Stimulated activated effector memory CD8-positive, alpha-beta T cell treated with anti-CD3 and anti-CD28 coated beads, Interleukin-12 subunit alpha, Interleukin-12 subunit beta, amount 100 ng/mL, for 72 hours (primary cell): ENCODE results near the gene EML2.

Experiments
- ATAC-seq: fragments of 150-1000 bp; cut with Tn5 transposase; 2 replicates; pipeline ENCODE4 v1.10.0; 2021
- DNase-seq, 2 donors: peaks; one replicate each; pipeline ENCODE4 v3.0.0; 2021 to 2022; ENCODE audit warnings: low spot score in 2 of 2
- H3K27ac Mint-ChIP-seq: one replicate; pipeline ENCODE4 v1.8.0; 2022; ENCODE audit warnings: mild to moderate bottlenecking, mixed read lengths
- H3K36me3 Mint-ChIP-seq: one replicate; pipeline ENCODE4 v1.8.0; 2022; ENCODE audit warnings: mild to moderate bottlenecking, mixed read lengths
- H3K4me1 Mint-ChIP-seq: one replicate; pipeline ENCODE4 v1.8.0; 2022; ENCODE audit warnings: mixed read lengths
- H3K4me3 Mint-ChIP-seq: one replicate; pipeline ENCODE4 v1.8.0; 2022; ENCODE audit warnings: mild to moderate bottlenecking, mixed read lengths
- H3K9me3 Mint-ChIP-seq: one replicate; pipeline ENCODE4 v1.8.0; 2022; ENCODE audit warnings: mixed read lengths

The EML2 gene

DNA sequence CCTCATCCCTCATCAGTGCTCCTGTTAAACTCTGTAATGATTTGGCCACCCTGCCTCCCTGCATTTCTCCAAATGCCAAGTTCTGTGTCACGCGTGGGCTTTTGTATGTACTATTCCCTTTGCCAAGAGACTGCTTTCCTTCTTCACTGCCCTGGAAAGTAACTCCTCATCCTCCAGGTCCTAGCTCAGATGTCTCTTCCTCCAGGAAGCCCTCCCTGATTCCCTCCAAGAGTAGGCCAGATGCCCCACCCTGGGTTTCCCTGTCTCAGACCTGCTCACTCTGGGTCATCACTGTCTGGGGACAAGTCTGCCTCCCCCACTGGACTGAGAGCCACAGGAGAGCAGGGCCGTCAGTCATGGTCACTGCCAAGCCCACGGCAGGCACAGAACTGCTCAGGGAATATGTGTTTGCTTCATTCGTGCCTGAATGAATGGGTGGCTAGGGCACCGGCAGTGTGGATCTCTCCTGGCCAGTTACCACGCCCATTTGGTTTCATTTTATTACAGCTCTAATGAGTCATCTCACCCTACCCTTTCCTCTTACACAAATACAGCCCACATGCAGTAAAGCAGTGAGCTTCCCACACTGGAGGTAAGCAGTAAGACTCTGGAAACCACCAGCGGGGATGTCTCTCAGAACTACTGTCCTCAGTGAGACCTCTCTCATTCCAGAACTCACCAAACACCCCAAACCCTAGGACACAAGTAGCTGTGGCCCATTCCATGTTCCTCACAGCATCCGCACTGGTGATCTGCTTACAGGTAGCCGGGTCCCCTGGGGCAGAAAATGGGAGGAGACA, 25.1 kb downstream of the EML2 start:
- DNase-seq (peak; percentile 36 to 80), ATAC-seq (peak; percentile 94)
- H3K9me3 Mint-ChIP-seq, result no peaks in the 10 kb centered on the region
- peaks cover 26% of the 10 kb centered on the region for H3K4me1 Mint-ChIP-seq
- peak overlapping the region; percentile 97 for H3K27ac Mint-ChIP-seq
- peaks cover 100% of the 10 kb centered on the region for H3K36me3 Mint-ChIP-seq
- peak overlapping the region; percentile 64 for H3K4me3 Mint-ChIP-seq

- no peak overlapping the region for H3K4me3 Mint-ChIP-seq
- ATAC-seq, result no peak
- peak overlapping the region; percentile 11 for H3K27ac Mint-ChIP-seq
These were observed 30.2 kb downstream of the EML2 start for GRCh38 chr19:45608948-45609347.

DNA sequence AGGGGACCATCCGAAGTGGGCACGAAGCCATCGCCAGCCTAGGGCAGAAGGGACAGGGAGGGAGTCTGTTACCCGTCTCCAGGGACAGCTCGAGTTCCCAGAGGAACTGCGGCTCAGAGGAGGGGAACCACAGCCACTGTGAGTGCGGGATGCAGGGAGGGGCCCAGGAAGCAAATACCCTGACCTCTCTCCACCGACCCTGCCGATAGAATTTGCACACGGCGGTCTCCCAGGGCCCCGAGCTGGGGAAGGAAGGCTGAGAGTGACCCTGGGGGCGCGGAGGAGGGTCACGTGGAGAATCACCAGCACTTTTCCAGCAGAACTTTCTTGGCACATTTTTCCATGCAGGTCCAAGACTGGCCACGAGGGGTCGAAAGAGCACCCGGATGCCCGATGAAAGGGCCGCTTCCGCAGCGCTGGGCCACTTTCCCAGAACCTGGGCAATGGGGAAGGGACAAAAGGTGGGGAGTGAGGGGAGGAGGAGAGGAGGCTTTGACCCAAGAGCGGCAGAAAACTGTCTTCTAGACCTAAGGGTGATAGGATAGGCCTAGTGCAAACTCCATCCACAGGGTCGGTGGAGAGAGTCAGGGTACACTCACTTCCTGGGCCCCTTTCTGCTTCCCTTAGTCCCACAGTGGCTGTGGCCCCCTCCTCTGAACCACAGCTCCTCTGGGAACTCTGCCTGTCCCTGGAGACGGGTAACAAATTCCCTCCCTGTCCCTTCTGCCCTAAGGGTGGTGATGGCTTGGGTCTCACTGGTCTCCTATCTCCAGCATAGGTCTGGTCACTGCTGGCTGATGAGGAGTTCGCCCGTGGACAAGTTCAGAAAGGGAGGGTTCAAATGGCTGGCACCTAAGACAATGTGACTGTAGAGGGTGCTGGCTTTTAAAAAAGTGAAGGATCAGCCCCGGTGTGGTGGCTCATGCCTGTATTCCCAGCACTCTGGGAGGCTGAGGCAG, 31.8 kb downstream of the EML2 start:
- DNase-seq (peak; percentile 42 to 64), ATAC-seq (peak; percentile 58)
- Mint-ChIP-seq H3K27ac (peak overlapping the region; percentile 92), H3K4me1 (peaks cover 13% of the 10 kb centered on the region), H3K9me3 (no peaks in the 10 kb centered on the region), H3K36me3 (peaks cover 51% of the 10 kb centered on the region), H3K4me3 (peak overlapping the region; percentile 27)

More at GRCh38 chr19:45608948-45609347, 30.2 kb downstream of the EML2 start:
- no peaks in the 10 kb centered on the region for H3K9me3 Mint-ChIP-seq
- H3K4me1 Mint-ChIP-seq, result peaks cover 16% of the 10 kb centered on the region
- H3K36me3 Mint-ChIP-seq, result peaks cover 67% of the 10 kb centered on the region
- DNase-seq, result no peak

DNA sequence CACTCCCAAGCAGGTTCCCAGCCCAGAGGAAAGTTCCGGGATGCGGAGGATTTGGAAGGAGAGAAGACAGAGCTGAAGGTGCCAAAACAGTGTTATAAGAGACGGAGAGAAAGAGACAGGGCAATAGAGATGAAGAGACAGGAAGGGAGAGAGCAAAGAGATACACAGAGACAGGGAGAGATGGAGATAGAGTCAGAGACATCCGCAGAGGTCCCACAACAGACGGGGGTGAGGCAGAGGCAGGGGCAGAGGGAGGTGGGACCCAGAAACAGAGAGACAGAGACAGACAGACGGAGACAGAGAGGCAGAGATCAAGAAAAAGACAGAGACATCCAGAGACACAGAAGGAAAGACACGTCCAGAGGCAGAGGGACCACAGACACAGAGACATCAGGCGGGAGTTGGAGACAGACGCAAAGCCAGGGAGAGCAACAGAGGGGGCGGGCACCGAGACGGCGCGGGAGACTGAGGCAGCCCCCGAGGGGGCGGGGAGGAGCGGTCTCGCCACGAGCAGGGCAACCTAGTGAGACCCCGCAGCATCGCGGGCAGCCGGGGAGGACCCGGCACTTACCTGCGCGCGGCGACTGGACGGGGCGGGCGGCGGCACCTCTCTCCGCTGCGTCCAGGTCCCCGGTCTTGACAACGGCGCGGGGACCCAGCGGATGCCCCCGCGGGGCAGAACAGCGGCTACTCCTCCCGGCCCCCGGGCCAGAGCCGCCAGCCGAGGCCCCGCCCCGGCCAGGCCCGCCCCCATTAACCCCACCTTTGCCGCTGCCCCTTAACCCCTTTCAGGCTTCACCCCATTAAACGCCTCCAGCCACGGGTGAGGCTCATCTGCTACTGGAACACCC, 37.4 kb downstream of the EML2 start, which contains the start of gene GPR4:
TSS of gene GPR4 (minus strand) at position 689 of the 851 bp plus-strand sequence. CDS start 10,346 bp downstream, outside the sequence.
- no peak within 1 kb of the TSS for H3K27ac Mint-ChIP-seq
- no peaks in the 10 kb centered on the region for H3K9me3 Mint-ChIP-seq
- peaks cover 49% of the 10 kb centered on the region for H3K4me1 Mint-ChIP-seq
- no peak for DNase-seq
- peak within 1 kb of the TSS; percentile 6 for H3K4me3 Mint-ChIP-seq
- ATAC-seq, result peak; percentile 31
- H3K36me3 Mint-ChIP-seq, result no peaks in the 10 kb centered on the region

GRCh38 chr19:45601115-45601514, 38.1 kb downstream of the EML2 start:
- H3K9me3 Mint-ChIP-seq, result no peaks in the 10 kb centered on the region

GRCh38 chr19:45600340-45600885, 38.8 kb downstream of the EML2 start:
- Mint-ChIP-seq H3K36me3 (no peaks in the 10 kb centered on the region), H3K4me1 (peaks cover 49% of the 10 kb centered on the region)

More at GRCh38 chr19:45601115-45601514, 38.1 kb downstream of the EML2 start:
- ATAC-seq (no peak), DNase-seq (no peak)
- no peaks in the 10 kb centered on the region for H3K36me3 Mint-ChIP-seq
- no peak overlapping the region for H3K27ac Mint-ChIP-seq
- H3K4me1 Mint-ChIP-seq, result peaks cover 49% of the 10 kb centered on the region
- peak overlapping the region; percentile 6 for H3K4me3 Mint-ChIP-seq

GRCh38 chr19:45599286-45599685, 39.9 kb downstream of the EML2 start:
- Mint-ChIP-seq H3K36me3 (no peaks in the 10 kb centered on the region), H3K27ac (no peak overlapping the region), H3K4me1 (peaks cover 49% of the 10 kb centered on the region), H3K4me3 (no peak overlapping the region), H3K9me3 (no peaks in the 10 kb centered on the region)
- ATAC-seq, result no peak
- no peak for DNase-seq

More at GRCh38 chr19:45600340-45600885, 38.8 kb downstream of the EML2 start:
- no peak for DNase-seq
- H3K27ac Mint-ChIP-seq, result no peak overlapping the region
- no peak overlapping the region for H3K4me3 Mint-ChIP-seq
- no peak for ATAC-seq
- no peaks in the 10 kb centered on the region for H3K9me3 Mint-ChIP-seq

GRCh38 chr19:45598267-45599001, 40.8 kb downstream of the EML2 start:
- peak overlapping the region; percentile 43 for H3K27ac Mint-ChIP-seq
- H3K9me3 Mint-ChIP-seq, result no peaks in the 10 kb centered on the region
- H3K36me3 Mint-ChIP-seq, result peaks cover 2% of the 10 kb centered on the region
- ATAC-seq, result peak; percentile 52
- peaks cover 49% of the 10 kb centered on the region for H3K4me1 Mint-ChIP-seq
- H3K4me3 Mint-ChIP-seq, result peak overlapping the region; percentile 58
- DNase-seq, result no peak

GRCh38 chr19:45597425-45598111, 41.6 kb downstream of the EML2 start:
- Mint-ChIP-seq H3K27ac (peak overlapping the region; percentile 43), H3K36me3 (peaks cover 6% of the 10 kb centered on the region), H3K4me1 (peaks cover 48% of the 10 kb centered on the region), H3K9me3 (no peaks in the 10 kb centered on the region), H3K4me3 (peak overlapping the region; percentile 58)
- DNase-seq, result no peak
- ATAC-seq, result no peak

DNA sequence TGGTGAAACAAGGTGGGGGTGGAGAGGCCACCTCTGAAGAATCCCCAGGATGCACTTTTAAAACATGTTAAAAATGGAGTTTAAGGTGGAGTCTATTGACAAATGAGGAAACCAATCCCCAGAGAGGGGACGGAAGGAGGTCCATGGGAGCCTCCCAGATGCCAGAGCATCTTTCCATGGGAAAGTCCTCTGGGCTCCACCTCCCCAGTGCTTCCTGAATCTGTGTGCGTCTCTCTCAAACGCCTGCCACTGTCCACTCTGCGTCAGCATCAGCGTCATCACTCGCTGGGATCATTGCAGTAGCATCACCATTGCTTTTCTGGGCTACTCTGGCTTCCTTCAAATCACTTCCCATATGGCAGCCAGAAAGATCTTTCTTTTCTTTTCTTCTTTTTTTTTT, 43.4 kb downstream of the EML2 start:
- no peak overlapping the region for H3K27ac Mint-ChIP-seq
- H3K36me3 Mint-ChIP-seq, result peaks cover 6% of the 10 kb centered on the region
- ATAC-seq (no peak), DNase-seq (no peak)
- peaks cover 48% of the 10 kb centered on the region for H3K4me1 Mint-ChIP-seq
- H3K4me3 Mint-ChIP-seq, result no peak overlapping the region
- no peaks in the 10 kb centered on the region for H3K9me3 Mint-ChIP-seq

- Mint-ChIP-seq H3K4me3 (no peak overlapping the region), H3K4me1 (peaks cover 32% of the 10 kb centered on the region), H3K9me3 (no peaks in the 10 kb centered on the region), H3K36me3 (peaks cover 6% of the 10 kb centered on the region), H3K27ac (no peak overlapping the region)
- ATAC-seq (no peak), DNase-seq (no peak)
These were observed 45.7 kb downstream of the EML2 start for GRCh38 chr19:45593520-45593919.

DNA sequence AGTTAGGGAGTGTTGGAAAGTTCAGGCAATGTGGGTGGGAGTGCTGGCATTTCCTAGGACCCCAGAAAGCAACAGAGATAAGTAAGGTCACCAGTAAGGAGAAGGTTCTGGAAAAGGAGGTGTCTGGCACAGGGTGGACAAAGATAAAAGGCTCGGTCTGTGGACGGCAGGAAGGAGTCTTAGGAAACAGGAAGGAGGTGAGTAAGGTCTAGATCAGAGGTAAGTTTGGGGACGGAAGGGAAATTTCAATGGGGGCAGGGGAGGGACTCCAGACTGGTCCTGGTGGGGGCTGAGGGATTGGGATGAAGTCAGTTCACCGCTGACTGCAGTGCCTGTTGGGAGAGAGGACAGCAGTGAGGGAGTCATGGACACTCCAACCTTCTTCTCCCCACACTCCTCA, 46.8 kb downstream of the EML2 start:
- Mint-ChIP-seq H3K4me3 (no peak overlapping the region), H3K36me3 (peaks cover 6% of the 10 kb centered on the region), H3K9me3 (no peaks in the 10 kb centered on the region), H3K27ac (no peak overlapping the region), H3K4me1 (peaks cover 22% of the 10 kb centered on the region)
- DNase-seq (no peak), ATAC-seq (no peak)

DNA sequence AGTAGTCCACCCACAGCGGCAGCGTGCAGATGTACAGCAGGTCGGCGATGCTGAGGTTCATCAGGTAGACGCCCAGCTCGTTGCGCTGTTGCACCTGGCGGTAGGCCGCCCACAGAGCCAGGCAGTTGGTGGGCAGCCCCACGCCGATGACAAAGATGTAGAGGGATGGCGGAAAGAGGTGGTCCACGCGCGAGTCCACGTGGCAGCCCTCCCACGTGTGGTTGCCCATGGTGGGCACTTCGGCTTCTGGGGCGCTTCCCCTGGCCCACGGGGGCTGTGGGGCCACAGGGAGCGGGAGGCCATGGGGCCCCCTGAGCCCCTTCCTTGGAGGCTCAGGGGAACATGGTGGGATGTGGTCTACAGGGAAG, 47.6 kb downstream of the EML2 start:
- H3K27ac Mint-ChIP-seq, result peak overlapping the region; percentile 61
- peaks cover 18% of the 10 kb centered on the region for H3K4me1 Mint-ChIP-seq
- ATAC-seq, result no peak

More for the DNA sequence above, 47.6 kb downstream of the EML2 start:
- H3K9me3 Mint-ChIP-seq, result no peaks in the 10 kb centered on the region
- no peak overlapping the region for H3K4me3 Mint-ChIP-seq
- DNase-seq, result no peak
- H3K36me3 Mint-ChIP-seq, result peaks cover 6% of the 10 kb centered on the region
